Measurements from ENCODE around the gene TRAPPC6A.

TRAPPC6A gene

GRCh38 chr19:45205810-45206209 lies 27.8 kb upstream of the TRAPPC6A start:
- no peak overlapping the region for H3K27ac Mint-ChIP-seq
- peaks cover 7% of the 10 kb centered on the region for H3K27me3 Mint-ChIP-seq
- no peaks in the 10 kb centered on the region for H3K9me3 Mint-ChIP-seq
- peaks cover 7% of the 10 kb centered on the region for H3K4me1 Mint-ChIP-seq (ENCODE audit: low read depth)
- no peak overlapping the region for H3K4me3 Mint-ChIP-seq
- intact Hi-C loops (cut with micrococcal nuclease) = no loop called here
- no peaks in the 10 kb centered on the region for H3K36me3 Mint-ChIP-seq (ENCODE audit: low read depth)

GRCh38 chr19:45202637-45203036 lies 24.6 kb upstream of the TRAPPC6A start:
- Mint-ChIP-seq H3K27me3 (peaks cover 4% of the 10 kb centered on the region), H3K9me3 (no peaks in the 10 kb centered on the region), H3K4me3 (no peak overlapping the region), H3K27ac (no peak overlapping the region), H3K4me1 (ENCODE audit: low read depth) (no peaks in the 10 kb centered on the region), H3K36me3 (ENCODE audit: low read depth) (no peaks in the 10 kb centered on the region)
- intact Hi-C loops (cut with micrococcal nuclease) = no loop called here

- H3K9me3 Mint-ChIP-seq = no peaks in the 10 kb centered on the region
- no peaks in the 10 kb centered on the region for H3K4me1 Mint-ChIP-seq (ENCODE audit: low read depth)
- peaks cover 4% of the 10 kb centered on the region for H3K27me3 Mint-ChIP-seq
- H3K4me3 Mint-ChIP-seq = no peak overlapping the region
- intact Hi-C loops (cut with micrococcal nuclease) = no loop called here
- H3K36me3 Mint-ChIP-seq (ENCODE audit: low read depth) = no peaks in the 10 kb centered on the region
- H3K27ac Mint-ChIP-seq = no peak overlapping the region
These were observed 22.5 kb upstream of the TRAPPC6A start for GRCh38 chr19:45200568-45200967.

GRCh38 chr19:45195764-45196163 lies 17.7 kb upstream of the TRAPPC6A start:
- no peak overlapping the region for H3K4me3 Mint-ChIP-seq
- H3K4me1 Mint-ChIP-seq (ENCODE audit: low read depth) = no peaks in the 10 kb centered on the region
- no peaks in the 10 kb centered on the region for H3K36me3 Mint-ChIP-seq (ENCODE audit: low read depth)
- intact Hi-C loops (cut with micrococcal nuclease) = no loop called here
- H3K9me3 Mint-ChIP-seq = no peaks in the 10 kb centered on the region
- no peak overlapping the region for H3K27ac Mint-ChIP-seq
- H3K27me3 Mint-ChIP-seq = peaks cover 4% of the 10 kb centered on the region

- Mint-ChIP-seq H3K4me1 (ENCODE audit: low read depth) (peaks cover 4% of the 10 kb centered on the region), H3K27me3 (no peaks in the 10 kb centered on the region), H3K9me3 (no peaks in the 10 kb centered on the region), H3K27ac (no peak overlapping the region), H3K4me3 (no peak overlapping the region), H3K36me3 (ENCODE audit: low read depth) (peaks cover 6% of the 10 kb centered on the region)
- intact Hi-C loops (cut with micrococcal nuclease) = no loop called here
These were observed 13.3 kb upstream of the TRAPPC6A start for GRCh38 chr19:45191375-45191774.

- no peak overlapping the region for H3K4me3 Mint-ChIP-seq
- H3K36me3 Mint-ChIP-seq (ENCODE audit: low read depth) = peaks cover 6% of the 10 kb centered on the region
- no peaks in the 10 kb centered on the region for H3K9me3 Mint-ChIP-seq
- H3K4me1 Mint-ChIP-seq (ENCODE audit: low read depth) = peaks cover 11% of the 10 kb centered on the region
- H3K27ac Mint-ChIP-seq = no peak overlapping the region
- intact Hi-C loops (cut with micrococcal nuclease) = no loop called here
- no peaks in the 10 kb centered on the region for H3K27me3 Mint-ChIP-seq
These were observed 11.9 kb upstream of the TRAPPC6A start for GRCh38 chr19:45189971-45190370.

GRCh38 chr19:45187421-45188100 lies 9.5 kb upstream of the TRAPPC6A start:
- no peaks in the 10 kb centered on the region for H3K27me3 Mint-ChIP-seq
- intact Hi-C loops (cut with micrococcal nuclease) = no loop called here
- H3K4me1 Mint-ChIP-seq (ENCODE audit: low read depth) = peaks cover 31% of the 10 kb centered on the region
- no peak overlapping the region for H3K27ac Mint-ChIP-seq
- no peak overlapping the region for H3K4me3 Mint-ChIP-seq
- H3K9me3 Mint-ChIP-seq = no peaks in the 10 kb centered on the region
- H3K36me3 Mint-ChIP-seq (ENCODE audit: low read depth) = peaks cover 6% of the 10 kb centered on the region

- peak overlapping the region; percentile 18 for H3K27ac Mint-ChIP-seq
- no peaks in the 10 kb centered on the region for H3K9me3 Mint-ChIP-seq
- peaks cover 33% of the 10 kb centered on the region for H3K4me1 Mint-ChIP-seq (ENCODE audit: low read depth)
- intact Hi-C loops (cut with micrococcal nuclease) = no loop called here
- H3K4me3 Mint-ChIP-seq = no peak overlapping the region
- no peaks in the 10 kb centered on the region for H3K27me3 Mint-ChIP-seq
- H3K36me3 Mint-ChIP-seq (ENCODE audit: low read depth) = peaks cover 11% of the 10 kb centered on the region
These were observed 8.7 kb upstream of the TRAPPC6A start for GRCh38 chr19:45186509-45187334.

- Mint-ChIP-seq H3K27me3 (no peaks in the 10 kb centered on the region), H3K4me3 (no peak overlapping the region), H3K36me3 (ENCODE audit: low read depth) (peaks cover 27% of the 10 kb centered on the region), H3K27ac (peak overlapping the region; percentile 56), H3K4me1 (ENCODE audit: low read depth) (peaks cover 53% of the 10 kb centered on the region), H3K9me3 (no peaks in the 10 kb centered on the region)
- intact Hi-C loops (cut with micrococcal nuclease) = no loop called here
These were observed 6.1 kb upstream of the TRAPPC6A start for GRCh38 chr19:45184115-45184514.

- Mint-ChIP-seq H3K9me3 (no peaks in the 10 kb centered on the region), H3K4me3 (no peak overlapping the region), H3K27me3 (no peaks in the 10 kb centered on the region), H3K4me1 (ENCODE audit: low read depth) (peaks cover 53% of the 10 kb centered on the region), H3K27ac (no peak overlapping the region), H3K36me3 (ENCODE audit: low read depth) (peaks cover 32% of the 10 kb centered on the region)
- intact Hi-C loops (cut with micrococcal nuclease) = no loop called here
These were observed 4.7 kb upstream of the TRAPPC6A start for GRCh38 chr19:45182758-45183157.

- H3K4me3 Mint-ChIP-seq = peak overlapping the region; percentile 78
- peaks cover 49% of the 10 kb centered on the region for H3K4me1 Mint-ChIP-seq (ENCODE audit: low read depth)
- H3K27me3 Mint-ChIP-seq = no peaks in the 10 kb centered on the region
- H3K9me3 Mint-ChIP-seq = no peaks in the 10 kb centered on the region
- H3K27ac Mint-ChIP-seq = peak overlapping the region; percentile 44
- H3K36me3 Mint-ChIP-seq (ENCODE audit: low read depth) = peaks cover 32% of the 10 kb centered on the region
- intact Hi-C loops (cut with micrococcal nuclease) = no loop called here
These were observed 2.9 kb upstream of the TRAPPC6A start for GRCh38 chr19:45180936-45181335.

GRCh38 chr19:45179892-45180370 lies 1.9 kb upstream of the TRAPPC6A start:
- Mint-ChIP-seq H3K4me3 (peak overlapping the region; percentile 78), H3K36me3 (ENCODE audit: low read depth) (peaks cover 32% of the 10 kb centered on the region), H3K9me3 (no peaks in the 10 kb centered on the region), H3K4me1 (ENCODE audit: low read depth) (peaks cover 50% of the 10 kb centered on the region), H3K27me3 (no peaks in the 10 kb centered on the region), H3K27ac (peak overlapping the region; percentile 44)
- intact Hi-C loops (cut with micrococcal nuclease) = loop anchor here (5.0 to 10.0 kb wide), 2 partner anchors 65 to 178 kb away; partner anchors contain the start of genes EXOC3L2 and RELB

GRCh38 chr19:45179072-45179891 lies 1.2 kb upstream of the TRAPPC6A start:
- intact Hi-C loops (cut with micrococcal nuclease) = loop anchor here (5.0 to 10.0 kb wide), 2 partner anchors 66 to 177 kb away; partner anchors contain the start of genes EXOC3L2 and RELB
- H3K4me1 Mint-ChIP-seq (ENCODE audit: low read depth) = peaks cover 43% of the 10 kb centered on the region
- peak overlapping the region; percentile 78 for H3K4me3 Mint-ChIP-seq
- no peaks in the 10 kb centered on the region for H3K27me3 Mint-ChIP-seq
- H3K9me3 Mint-ChIP-seq = no peaks in the 10 kb centered on the region
- peak overlapping the region; percentile 89 for H3K27ac Mint-ChIP-seq
- peaks cover 32% of the 10 kb centered on the region for H3K36me3 Mint-ChIP-seq (ENCODE audit: low read depth)

Measured in dendritic cell treated with granulocyte-macrophage colony-stimulating factor and Interleukin-4, amounts not matched to agents 40 ng/mL and 50 ng/mL, for 4 days (primary cell).